Measurements from ENCODE around the gene HSPB7. TPM values are rescaled to one million over a fixed set of nuclear protein-coding genes. Genes with fewer than 3 reads are reported as not detected.

Gene HSPB7
- total RNA-seq, 6 experiments from 2014 or later, result 15.5 to 40.6 (median 33.0) TPM

- peak; percentile 49 for DNase-seq
- peaks cover 38% of the 10 kb centered on the region for H3K4me1 Mint-ChIP-seq (ENCODE audit: low read depth)
- H3K36me3 Mint-ChIP-seq (ENCODE audit: low read depth), result no peaks in the 10 kb centered on the region
- no peaks in the 10 kb centered on the region for H3K9me3 Mint-ChIP-seq
- TF ChIP-seq, protein P1, sequence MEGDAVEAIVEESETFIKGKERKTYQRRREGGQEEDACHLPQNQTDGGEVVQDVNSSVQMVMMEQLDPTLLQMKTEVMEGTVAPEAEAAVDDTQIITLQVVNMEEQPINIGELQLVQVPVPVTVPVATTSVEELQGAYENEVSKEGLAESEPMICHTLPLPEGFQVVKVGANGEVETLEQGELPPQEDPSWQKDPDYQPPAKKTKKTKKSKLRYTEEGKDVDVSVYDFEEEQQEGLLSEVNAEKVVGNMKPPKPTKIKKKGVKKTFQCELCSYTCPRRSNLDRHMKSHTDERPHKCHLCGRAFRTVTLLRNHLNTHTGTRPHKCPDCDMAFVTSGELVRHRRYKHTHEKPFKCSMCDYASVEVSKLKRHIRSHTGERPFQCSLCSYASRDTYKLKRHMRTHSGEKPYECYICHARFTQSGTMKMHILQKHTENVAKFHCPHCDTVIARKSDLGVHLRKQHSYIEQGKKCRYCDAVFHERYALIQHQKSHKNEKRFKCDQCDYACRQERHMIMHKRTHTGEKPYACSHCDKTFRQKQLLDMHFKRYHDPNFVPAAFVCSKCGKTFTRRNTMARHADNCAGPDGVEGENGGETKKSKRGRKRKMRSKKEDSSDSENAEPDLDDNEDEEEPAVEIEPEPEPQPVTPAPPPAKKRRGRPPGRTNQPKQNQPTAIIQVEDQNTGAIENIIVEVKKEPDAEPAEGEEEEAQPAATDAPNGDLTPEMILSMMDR (IDR thresholded peaks at IDR 0.05), result no peak
- peak overlapping the region; percentile 76 for H3K27ac Mint-ChIP-seq
- H3K4me3 Mint-ChIP-seq, result peak overlapping the region; percentile 47; the same call in 1 of the 2 replicates
- H3K27me3 Mint-ChIP-seq (ENCODE audit: insufficient read depth), result peaks cover 5% of the 10 kb centered on the region
Observed at GRCh38 chr1:16013220-16013907, 4.5 kb downstream of the HSPB7 start.

GRCh38 chr1:16012590-16013219 lies 5.1 kb downstream of the HSPB7 start:
- Mint-ChIP-seq H3K4me1 (ENCODE audit: low read depth) (peaks cover 38% of the 10 kb centered on the region), H3K27me3 (ENCODE audit: insufficient read depth) (peaks cover 5% of the 10 kb centered on the region), H3K27ac (no peak overlapping the region)

GRCh38 chr1:16011936-16012589 lies 5.8 kb downstream of the HSPB7 start:
- H3K9me3 Mint-ChIP-seq, result no peaks in the 10 kb centered on the region
- no peak overlapping the region for H3K4me3 Mint-ChIP-seq
- peaks cover 5% of the 10 kb centered on the region for H3K27me3 Mint-ChIP-seq (ENCODE audit: insufficient read depth)
- no peak for DNase-seq
- TF ChIP-seq, protein P1 (IDR thresholded peaks at IDR 0.05), result no peak
- H3K36me3 Mint-ChIP-seq (ENCODE audit: low read depth), result no peaks in the 10 kb centered on the region
- peaks cover 40% of the 10 kb centered on the region for H3K4me1 Mint-ChIP-seq (ENCODE audit: low read depth)
- no peak overlapping the region for H3K27ac Mint-ChIP-seq

More at GRCh38 chr1:16012590-16013219, 5.1 kb downstream of the HSPB7 start:
- Mint-ChIP-seq H3K4me3 (peak overlapping the region; percentile 36; the same call in 1 of the 2 replicates), H3K9me3 (no peaks in the 10 kb centered on the region), H3K36me3 (ENCODE audit: low read depth) (no peaks in the 10 kb centered on the region)
- peak; percentile 8 for DNase-seq
- TF ChIP-seq, protein P1 (IDR thresholded peaks at IDR 0.05), result 0 out of 2 replicates have a peak, but pooled peaks have one; percentile 21

GRCh38 chr1:16010837-16011236 lies 7.0 kb downstream of the HSPB7 start:
- no peak overlapping the region for H3K27ac Mint-ChIP-seq
- H3K27me3 Mint-ChIP-seq (ENCODE audit: insufficient read depth), result peaks cover 4% of the 10 kb centered on the region; the same call in 1 of the 2 replicates
- no peak overlapping the region for H3K4me3 Mint-ChIP-seq
- TF ChIP-seq, protein P1 (IDR thresholded peaks at IDR 0.05), result no peak
- DNase-seq, result no peak
- no peaks in the 10 kb centered on the region for H3K9me3 Mint-ChIP-seq
- peaks cover 48% of the 10 kb centered on the region for H3K4me1 Mint-ChIP-seq (ENCODE audit: low read depth)
- no peaks in the 10 kb centered on the region for H3K36me3 Mint-ChIP-seq (ENCODE audit: low read depth)

DNA sequence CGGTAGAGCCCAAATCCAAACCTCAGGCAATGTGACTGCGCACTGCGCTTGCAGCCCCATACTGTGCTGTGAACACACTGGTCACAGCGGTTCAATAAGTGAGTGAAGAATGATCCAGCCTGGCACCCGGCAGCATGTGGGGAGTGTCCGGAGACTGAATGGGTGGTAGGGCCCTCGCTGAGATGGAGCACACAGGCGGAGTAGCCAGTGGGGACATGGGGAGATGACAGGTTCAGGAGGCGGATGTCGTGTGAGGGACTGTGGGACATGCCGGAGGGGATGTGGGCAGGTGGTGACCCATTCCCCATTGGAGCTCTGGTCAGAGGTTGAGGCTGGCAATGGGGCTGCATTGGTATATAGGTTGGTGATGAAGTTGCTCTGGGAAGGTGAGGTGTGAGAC lies 8.2 kb downstream of the HSPB7 start:
- Mint-ChIP-seq H3K27me3 (ENCODE audit: insufficient read depth) (peaks cover 5% of the 10 kb centered on the region), H3K4me3 (no peak overlapping the region), H3K4me1 (ENCODE audit: low read depth) (peaks cover 40% of the 10 kb centered on the region), H3K36me3 (ENCODE audit: low read depth) (no peaks in the 10 kb centered on the region), H3K27ac (no peak overlapping the region), H3K9me3 (no peaks in the 10 kb centered on the region)
- no peak for DNase-seq
- TF ChIP-seq, protein P1 (IDR thresholded peaks at IDR 0.05), result no peak

Measured in HFFc6 (cell line).